DLD1 (cell line): Measurements from ENCODE around the gene PLCL1.

Experiments
- in situ Hi-C: cut with HindIII; loops from 2 replicates; pipeline ENCODE4 v1.10.0; 2017; ENCODE audit warnings: low sequenced_read_pairs

Gene PLCL1

DNA sequence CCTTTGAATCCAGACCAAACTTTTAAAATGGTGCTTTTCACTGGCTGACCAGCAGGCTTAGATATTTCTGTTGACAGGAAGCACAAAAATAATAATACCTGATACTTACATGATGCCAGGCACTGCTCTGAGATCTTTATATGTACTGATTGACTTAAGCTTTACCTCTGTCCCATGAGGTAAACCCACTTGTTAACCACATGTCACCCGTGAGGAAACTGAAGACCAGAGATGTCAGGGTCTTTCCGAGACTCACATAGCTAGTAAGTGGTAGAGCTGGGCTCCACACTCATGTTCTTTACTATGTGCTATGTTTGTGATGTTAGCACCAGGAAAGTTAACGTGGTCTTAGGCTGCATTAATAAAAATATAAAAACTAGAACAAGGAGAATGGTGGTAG is 297.7 kb downstream of the PLCL1 start:
- in situ Hi-C loops = no loop called here

DNA sequence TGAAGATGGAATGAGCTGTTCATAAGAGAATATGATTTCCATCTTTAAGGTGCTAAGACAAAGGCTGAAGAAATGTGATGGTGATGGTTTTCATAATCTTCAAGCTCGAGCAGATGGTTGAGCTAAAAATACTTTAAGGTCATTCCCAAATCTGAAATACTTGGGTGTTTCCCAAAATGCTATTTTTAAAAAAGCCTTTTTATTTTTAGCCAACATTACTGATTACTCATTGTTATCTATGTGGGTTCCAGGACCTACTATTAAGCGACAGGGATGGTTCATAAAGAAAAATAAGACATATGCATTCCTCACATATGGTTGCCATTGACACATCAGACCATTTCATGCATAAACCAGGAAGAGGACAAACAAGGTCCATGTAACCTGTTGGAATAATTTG is 298.5 kb downstream of the PLCL1 start:
- in situ Hi-C loops = no loop called here

DNA sequence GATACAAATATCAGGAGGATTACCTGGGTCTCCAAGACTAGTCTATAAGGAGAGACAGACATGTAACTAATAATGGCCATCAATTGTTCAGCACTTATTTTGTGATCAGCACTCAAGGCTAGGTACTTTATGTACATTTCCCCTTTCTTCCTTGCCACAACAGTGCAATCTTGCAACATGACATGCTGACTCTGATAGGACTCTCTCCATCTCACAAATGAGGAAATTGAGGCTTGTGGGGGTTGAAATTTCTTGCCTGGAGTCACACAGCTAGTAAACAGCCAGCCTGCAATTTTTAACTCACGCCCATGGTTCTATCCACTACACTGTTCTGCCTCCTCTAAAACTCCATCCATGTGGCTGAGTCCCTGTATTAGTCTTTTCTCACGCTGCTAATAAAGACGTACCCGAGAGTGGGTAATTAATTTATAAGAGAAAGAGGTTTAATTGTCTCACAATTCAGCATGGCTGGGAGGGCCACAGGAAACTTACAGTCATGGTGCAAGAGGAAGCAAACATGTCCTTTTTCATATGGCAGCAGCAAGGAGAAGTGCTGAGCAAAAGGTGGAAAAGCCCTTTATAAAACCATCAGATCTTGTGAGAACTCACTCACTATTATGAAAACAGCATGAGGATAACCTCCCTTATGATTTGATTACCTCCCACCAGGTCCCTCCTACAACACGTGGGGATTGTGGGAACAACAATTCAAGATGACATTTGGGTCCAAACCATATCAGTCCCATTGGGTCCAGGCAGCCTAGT is 302.4 kb downstream of the PLCL1 start:
- in situ Hi-C loops = no loop called here

- in situ Hi-C loops = no loop called here
Observed at GRCh38 chr2:198113316-198113715, 308.9 kb downstream of the PLCL1 start.

GRCh38 chr2:198114064-198114463 is 309.7 kb downstream of the PLCL1 start:
- in situ Hi-C loops = no loop called here

GRCh38 chr2:198115201-198115600 is 310.8 kb downstream of the PLCL1 start:
- in situ Hi-C loops = no loop called here

GRCh38 chr2:198116756-198117155 is 312.4 kb downstream of the PLCL1 start:
- in situ Hi-C loops = no loop called here

- in situ Hi-C loops = no loop called here
Observed at GRCh38 chr2:198117406-198118041, 313.1 kb downstream of the PLCL1 start.

DNA sequence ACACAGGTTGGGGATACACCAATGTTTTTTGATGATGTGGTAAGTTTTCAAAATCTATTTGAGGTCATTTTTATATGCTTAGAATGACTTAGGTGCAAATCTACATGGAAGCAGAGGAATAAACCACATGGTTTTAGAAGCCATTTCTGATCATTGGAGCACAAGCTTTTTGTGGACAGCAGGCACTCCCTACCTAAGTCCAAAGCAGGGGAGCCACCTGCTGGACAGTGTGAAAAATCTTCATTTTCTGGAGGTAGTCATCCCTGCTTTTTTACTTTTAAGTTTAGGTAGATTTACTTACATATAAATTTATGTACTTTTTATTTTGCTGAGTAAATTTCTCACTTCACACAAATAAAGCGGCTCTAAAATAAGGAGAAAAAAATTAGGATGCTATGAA is 323.2 kb downstream of the PLCL1 start:
- in situ Hi-C loops = no loop called here

DNA sequence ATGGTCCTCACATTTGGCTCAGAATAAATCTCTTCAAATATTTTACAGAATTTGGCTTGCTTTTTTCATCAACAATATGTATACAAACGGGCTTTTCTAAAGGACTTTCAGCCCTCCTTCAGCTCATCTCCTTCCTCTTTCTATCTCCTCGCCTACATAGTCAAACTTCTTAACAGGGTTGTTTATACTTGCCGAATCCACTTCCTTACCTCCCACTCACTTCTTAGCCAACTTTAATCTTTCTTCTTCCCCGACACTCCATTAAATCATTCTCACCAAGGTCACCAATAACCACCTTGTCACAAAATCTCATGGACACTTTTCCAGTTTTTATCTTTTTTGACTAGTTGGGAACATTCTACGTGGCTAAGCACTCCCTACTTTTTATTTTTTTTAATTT is 325.2 kb downstream of the PLCL1 start:
- in situ Hi-C loops = no loop called here

GRCh38 chr2:198134293-198134955 is 330.0 kb downstream of the PLCL1 start:
- in situ Hi-C loops = no loop called here

DNA sequence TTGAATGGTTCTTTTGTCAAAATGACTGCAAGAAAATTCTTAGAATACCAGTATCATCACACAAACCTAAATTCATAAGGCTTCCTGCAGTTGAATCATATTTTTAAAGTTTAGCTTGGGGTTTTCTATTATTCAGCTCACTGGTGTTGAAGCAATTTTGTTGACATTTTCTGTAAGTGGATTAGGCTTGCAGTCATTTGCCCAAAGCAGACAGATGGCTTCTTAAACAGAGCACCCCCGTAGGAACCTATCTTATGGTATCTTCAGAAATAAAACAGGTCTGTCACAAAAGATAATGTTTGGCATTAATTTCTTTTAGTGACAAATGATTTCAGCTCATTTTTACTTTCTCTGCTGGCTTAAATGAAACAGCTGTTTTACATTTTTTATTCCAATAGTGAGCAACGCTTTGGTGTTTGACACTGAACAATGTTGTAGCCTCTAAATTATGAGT is 331.1 kb downstream of the PLCL1 start:
- in situ Hi-C loops = no loop called here

- in situ Hi-C loops = no loop called here
Observed at GRCh38 chr2:198136142-198136541, 331.7 kb downstream of the PLCL1 start.

GRCh38 chr2:198137733-198138132 is 333.3 kb downstream of the PLCL1 start:
- in situ Hi-C loops = no loop called here

DNA sequence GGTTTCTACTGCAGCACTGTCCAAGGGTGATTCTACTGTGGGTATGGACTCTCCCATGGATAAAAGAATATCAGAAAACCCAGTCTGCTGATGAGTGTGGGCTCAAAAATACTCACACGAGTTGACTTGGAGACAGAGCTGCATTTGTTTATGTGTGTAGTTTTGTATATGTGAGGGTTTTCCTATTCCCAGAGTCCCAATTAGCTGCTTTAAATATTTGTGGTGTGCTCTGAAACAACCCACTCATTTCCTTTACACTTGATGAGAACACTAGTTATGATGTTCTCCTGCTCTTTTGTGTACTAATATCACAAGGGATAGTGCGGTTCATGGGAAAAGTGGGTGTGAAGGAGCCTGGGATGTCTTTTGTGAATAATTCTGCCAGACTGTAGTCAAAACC is 337.3 kb downstream of the PLCL1 start:
- in situ Hi-C loops = no loop called here

DNA sequence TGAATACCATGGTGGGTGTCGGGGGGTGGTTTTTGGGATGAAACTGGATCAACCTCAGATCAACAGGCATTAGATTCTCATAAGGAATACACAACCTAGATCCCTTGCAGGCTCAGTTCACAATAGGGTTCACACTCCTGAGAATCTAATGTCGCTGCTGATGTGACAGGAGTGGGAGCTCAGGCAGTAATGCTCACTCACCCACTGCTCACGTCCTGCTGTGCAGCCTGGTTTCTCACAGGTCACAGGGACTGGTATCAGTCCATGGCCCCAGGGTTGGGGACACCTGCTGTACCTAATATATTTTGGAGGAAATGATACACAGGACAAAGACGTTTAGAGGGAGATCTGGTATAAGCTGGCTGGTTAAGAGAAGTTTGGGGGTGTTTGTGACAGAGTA is 338.8 kb downstream of the PLCL1 start:
- in situ Hi-C loops = no loop called here

- in situ Hi-C loops = no loop called here
Observed at GRCh38 chr2:198143793-198144192, 339.4 kb downstream of the PLCL1 start.

DNA sequence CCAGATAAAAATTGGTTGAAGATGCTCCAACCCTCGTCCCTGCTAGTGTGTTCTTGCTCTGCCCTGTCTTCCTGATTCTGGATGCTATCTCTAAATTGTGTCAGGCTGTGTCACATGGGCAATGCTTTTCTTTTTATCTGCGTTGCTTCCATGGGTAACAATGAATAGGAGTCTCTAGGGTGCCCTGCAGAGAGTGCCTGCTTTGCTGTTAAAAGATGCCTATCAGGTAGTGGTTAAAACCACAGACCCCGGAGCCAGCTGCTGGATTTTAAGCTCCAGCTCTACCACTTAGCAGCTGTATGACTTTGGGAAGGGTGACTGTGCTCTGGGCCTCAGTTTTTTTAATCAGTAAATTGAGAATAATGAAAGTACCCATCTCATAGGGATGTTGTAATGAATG is 340.3 kb downstream of the PLCL1 start:
- in situ Hi-C loops = no loop called here

DNA sequence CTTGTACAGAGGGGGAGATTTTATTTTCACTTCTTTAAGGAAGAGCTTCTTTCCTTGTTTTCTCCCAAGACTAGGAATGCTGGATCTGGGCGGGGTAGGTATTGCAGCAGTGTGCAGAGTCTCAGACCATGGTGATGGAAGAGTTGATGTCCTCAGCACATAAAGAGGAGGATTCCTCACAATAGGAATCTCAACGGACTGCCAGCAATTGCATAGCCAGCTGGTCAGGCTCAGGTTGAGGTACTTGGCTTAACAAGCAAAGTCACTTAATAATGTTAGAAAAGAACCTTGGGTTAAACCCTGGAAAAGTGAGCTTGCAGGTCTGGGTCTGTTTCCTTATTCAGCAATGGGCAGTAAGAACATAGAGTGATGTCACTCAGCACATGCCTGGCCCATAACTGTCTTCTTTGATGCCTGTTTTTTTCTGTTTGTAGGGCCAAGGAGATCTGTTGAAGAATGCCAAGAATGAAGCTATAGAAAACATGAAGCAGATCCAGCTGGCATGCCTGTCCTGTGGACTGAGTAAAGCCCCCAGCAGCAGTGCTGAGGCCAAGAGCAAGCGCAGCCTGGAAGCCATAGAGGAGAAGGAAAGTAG is 342.1 kb downstream of the PLCL1 start:
- in situ Hi-C loops = no loop called here

- in situ Hi-C loops = no loop called here
Observed at GRCh38 chr2:198157314-198157713, 352.9 kb downstream of the PLCL1 start.

- in situ Hi-C loops = no loop called here
Observed at GRCh38 chr2:198161151-198161550, 356.8 kb downstream of the PLCL1 start.

GRCh38 chr2:198162276-198162675 is 357.9 kb downstream of the PLCL1 start:
- in situ Hi-C loops = no loop called here
